Sigmoid colon (tissue), 4 donors: ENCODE measurements around the gene LSM2.
"Not testable (repeated sequence)": the region's sequence is repeated elsewhere in the genome, so short reads cannot be mapped to it uniquely, and the experiment has no call there.

Experiments
- CTCF ChIP-seq, 4 experiments: fragments of 450-650 bp in 3 of 4; fragments of 200-600 bp in 1 of 4; IDR thresholded peaks; one replicate each; pipeline ENCODE4 v1.5.1; 2016 to 2019; ENCODE audit warnings: antibody characterized with exemption in 4 of 4, mild to moderate bottlenecking in 3 of 4, moderate library complexity in 2 of 4
- EP300 ChIP-seq, 4 donors: sonication (generic); formaldehyde crosslinking; IDR thresholded peaks; one replicate each; pipeline ENCODE4 v1.6.1; 2017; ENCODE audit warnings: antibody characterized with exemption in 4 of 4
- POLR2A ChIP-seq, 2 donors: fragments of 450-650 bp; IDR thresholded peaks; one replicate each; pipeline ENCODE4 v1.6.1; 2016; ENCODE audit warnings: antibody characterized with exemption in 2 of 2, mild to moderate bottlenecking in 2 of 2, moderate library complexity in 2 of 2
- POLR2AphosphoS5 ChIP-seq, 4 donors: sonication (generic); formaldehyde crosslinking; IDR thresholded peaks; one replicate each; pipeline ENCODE4 v1.6.1; 2017; ENCODE audit warnings: antibody characterized with exemption in 4 of 4

- not testable (repeated sequence) for TF ChIP-seq POLR2A, POLR2AphosphoS5, CTCF, EP300 (IDR thresholded peaks at IDR 0.05)
Measured at GRCh38 chr6:31801031-31801927, 5.5 kb downstream of the LSM2 start.
